Measurements from ENCODE around the gene IRS1. TPM values are rescaled to one million over a fixed set of nuclear protein-coding genes. Genes with fewer than 3 reads are reported as not detected.

IRS1 gene
- total RNA-seq, 1 donor from 2014 or later, result 12.6 TPM

DNA sequence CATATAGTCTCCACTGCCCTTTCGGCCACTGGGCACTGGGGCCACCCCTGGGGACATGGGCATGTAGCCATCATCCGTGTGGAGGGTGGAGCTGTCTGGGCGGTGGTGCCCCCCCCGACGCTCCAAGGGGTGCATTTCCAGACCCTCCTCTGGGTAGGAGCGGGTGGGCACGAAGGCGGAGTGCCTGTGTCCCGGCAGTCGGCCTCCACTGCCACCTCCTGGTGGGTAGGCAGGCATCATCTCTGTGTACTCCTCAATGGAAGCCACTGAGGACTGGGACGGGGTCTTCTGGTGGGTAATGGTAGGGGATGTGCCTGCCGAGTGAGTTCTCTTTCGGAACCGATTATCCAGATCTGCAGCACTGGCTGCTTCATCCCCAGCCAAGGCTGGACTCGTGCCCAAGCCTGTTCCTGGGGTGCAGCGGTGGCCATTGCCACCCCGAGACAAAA lies 2.8 kb downstream of the IRS1 start:
- DNase-seq (ENCODE audit: low read depth), result no peak
- Histone ChIP-seq H3K27me3 (ENCODE audit: control insufficient read depth, insufficient read depth, low read length) (no peaks in the 10 kb centered on the region), H3K36me3 (ENCODE audit: control insufficient read depth, insufficient read depth, low read length) (peaks cover 2% of the 10 kb centered on the region), H3K4me3 (ENCODE audit: low read depth, low read length) (no peak overlapping the region)
- TF ChIP-seq, protein P1, sequence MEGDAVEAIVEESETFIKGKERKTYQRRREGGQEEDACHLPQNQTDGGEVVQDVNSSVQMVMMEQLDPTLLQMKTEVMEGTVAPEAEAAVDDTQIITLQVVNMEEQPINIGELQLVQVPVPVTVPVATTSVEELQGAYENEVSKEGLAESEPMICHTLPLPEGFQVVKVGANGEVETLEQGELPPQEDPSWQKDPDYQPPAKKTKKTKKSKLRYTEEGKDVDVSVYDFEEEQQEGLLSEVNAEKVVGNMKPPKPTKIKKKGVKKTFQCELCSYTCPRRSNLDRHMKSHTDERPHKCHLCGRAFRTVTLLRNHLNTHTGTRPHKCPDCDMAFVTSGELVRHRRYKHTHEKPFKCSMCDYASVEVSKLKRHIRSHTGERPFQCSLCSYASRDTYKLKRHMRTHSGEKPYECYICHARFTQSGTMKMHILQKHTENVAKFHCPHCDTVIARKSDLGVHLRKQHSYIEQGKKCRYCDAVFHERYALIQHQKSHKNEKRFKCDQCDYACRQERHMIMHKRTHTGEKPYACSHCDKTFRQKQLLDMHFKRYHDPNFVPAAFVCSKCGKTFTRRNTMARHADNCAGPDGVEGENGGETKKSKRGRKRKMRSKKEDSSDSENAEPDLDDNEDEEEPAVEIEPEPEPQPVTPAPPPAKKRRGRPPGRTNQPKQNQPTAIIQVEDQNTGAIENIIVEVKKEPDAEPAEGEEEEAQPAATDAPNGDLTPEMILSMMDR (IDR thresholded peaks at IDR 0.05; ENCODE audit: insufficient read depth, low read length, poor library complexity, severe bottlenecking), result peak; percentile 16

DNA sequence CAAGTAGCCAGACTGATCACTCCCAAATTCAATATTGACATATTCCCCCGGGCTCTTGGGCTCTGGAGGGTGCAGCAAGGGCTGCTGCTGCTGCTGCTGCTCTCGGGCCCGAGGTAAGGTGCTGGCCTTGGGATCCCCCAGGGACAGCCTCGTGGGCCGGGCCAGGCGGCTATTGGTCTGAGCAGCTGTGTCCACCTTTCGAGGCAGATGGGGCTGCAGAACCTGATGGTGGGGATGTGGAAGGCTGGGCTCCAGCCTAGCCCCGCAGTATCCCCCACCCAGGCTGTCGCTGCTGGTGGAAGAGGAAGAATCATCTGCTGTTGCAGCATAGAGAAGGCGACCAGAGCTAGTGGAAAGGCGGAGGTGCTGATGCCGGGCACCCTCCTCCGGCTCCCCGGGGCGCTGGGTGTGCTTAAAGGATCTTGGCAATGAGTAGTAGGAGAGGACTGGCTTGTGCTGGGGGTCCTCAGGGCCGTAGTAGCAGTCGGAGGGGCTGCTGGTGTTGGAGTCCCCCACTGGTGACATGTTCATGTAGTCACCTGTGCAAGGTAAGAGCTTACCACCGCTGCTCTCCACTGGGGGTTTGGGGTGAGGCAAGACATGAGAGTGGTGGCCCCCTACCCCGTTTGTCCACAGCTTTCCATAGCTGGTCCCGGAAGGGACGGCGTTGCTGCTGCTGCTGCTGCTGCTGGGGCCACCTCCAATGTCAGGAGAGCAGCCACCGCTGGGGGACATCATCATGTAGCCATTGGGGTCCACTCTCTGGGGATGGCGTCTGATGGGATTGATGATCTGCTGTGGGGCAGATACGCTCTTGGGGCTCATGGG lies 3.4 kb downstream of the IRS1 start:
- DNase-seq (ENCODE audit: low read depth), result no peak

DNA sequence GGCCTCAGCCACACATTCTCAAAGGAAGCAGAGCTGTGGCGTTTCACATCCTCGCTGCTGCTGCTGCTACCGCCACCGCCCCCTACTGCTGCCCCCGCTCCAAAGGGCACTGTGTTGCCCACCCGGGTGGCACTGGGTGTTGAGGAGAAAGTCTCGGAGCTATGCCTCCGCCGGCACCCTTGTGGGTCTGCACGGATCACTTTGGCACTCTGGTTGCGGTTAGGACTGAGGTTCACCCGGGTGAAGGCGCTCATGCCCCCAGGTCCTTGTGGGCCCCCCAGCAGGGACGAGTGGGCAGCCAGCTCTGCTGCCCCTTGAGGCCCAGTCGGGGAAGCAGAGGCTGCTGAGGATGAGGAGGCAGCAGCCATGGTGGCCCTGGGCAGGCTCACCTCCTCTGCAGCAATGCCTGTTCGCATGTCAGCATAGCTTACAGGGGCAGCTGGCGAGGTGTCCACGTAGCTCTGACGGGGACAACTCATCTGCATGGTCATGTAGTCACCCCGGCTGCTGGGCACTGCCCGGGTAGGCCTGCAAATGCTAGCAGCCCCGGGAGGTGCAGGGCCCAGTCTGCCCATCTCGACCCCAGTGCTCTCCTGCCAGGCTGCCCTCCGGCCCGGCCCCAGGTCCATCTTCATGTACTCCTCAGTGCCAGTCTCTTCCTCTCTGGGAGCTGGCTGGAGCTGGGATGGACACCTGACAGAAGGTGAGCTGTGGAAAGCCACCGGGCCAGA lies 4.2 kb downstream of the IRS1 start:
- no peaks in the 10 kb centered on the region for H3K27me3 ChIP-seq (ENCODE audit: control insufficient read depth, insufficient read depth, low read length)
- H3K4me3 ChIP-seq (ENCODE audit: low read depth, low read length), result peak overlapping the region; percentile 36
- DNase-seq (ENCODE audit: low read depth), result no peak
- H3K36me3 ChIP-seq (ENCODE audit: control insufficient read depth, insufficient read depth, low read length), result peaks cover 2% of the 10 kb centered on the region
- TF ChIP-seq, protein P1 (IDR thresholded peaks at IDR 0.05; ENCODE audit: insufficient read depth, low read length, poor library complexity, severe bottlenecking), result no peak

More for the DNA sequence above, 3.4 kb downstream of the IRS1 start:
- Histone ChIP-seq H3K27me3 (ENCODE audit: control insufficient read depth, insufficient read depth, low read length) (no peaks in the 10 kb centered on the region), H3K4me3 (ENCODE audit: low read depth, low read length) (no peak overlapping the region), H3K36me3 (ENCODE audit: control insufficient read depth, insufficient read depth, low read length) (peaks cover 2% of the 10 kb centered on the region)
- TF ChIP-seq, protein P1 (IDR thresholded peaks at IDR 0.05; ENCODE audit: insufficient read depth, low read length, poor library complexity, severe bottlenecking), result no peak

DNA sequence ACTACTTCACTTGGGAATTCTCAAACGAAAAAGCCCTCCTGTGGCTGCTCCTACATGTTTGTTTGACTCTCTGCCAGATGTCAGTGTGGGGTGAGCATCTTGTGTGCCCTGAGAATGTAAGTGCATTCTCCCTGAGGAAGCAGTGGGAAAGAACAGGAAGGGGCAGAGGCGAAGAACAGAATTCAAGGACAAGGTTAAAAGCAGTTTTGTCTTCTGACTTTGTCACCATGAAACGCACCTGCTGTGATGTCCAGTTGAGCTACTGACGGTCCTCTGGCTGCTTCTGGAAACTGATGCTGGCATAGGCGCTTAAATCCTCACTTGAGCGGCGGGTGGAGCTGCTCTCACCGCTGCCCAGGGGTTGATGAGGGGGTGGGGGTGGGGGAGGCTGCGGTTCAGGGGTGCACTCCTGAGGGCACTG lies 4.9 kb downstream of the IRS1 start:
- TF ChIP-seq, protein P1 (IDR thresholded peaks at IDR 0.05; ENCODE audit: insufficient read depth, low read length, poor library complexity, severe bottlenecking), result no peak
- no peak for DNase-seq (ENCODE audit: low read depth)
- Histone ChIP-seq H3K36me3 (ENCODE audit: control insufficient read depth, insufficient read depth, low read length) (peaks cover 2% of the 10 kb centered on the region), H3K4me3 (ENCODE audit: low read depth, low read length) (peak overlapping the region; percentile 36), H3K27me3 (ENCODE audit: control insufficient read depth, insufficient read depth, low read length) (no peaks in the 10 kb centered on the region)

DNA sequence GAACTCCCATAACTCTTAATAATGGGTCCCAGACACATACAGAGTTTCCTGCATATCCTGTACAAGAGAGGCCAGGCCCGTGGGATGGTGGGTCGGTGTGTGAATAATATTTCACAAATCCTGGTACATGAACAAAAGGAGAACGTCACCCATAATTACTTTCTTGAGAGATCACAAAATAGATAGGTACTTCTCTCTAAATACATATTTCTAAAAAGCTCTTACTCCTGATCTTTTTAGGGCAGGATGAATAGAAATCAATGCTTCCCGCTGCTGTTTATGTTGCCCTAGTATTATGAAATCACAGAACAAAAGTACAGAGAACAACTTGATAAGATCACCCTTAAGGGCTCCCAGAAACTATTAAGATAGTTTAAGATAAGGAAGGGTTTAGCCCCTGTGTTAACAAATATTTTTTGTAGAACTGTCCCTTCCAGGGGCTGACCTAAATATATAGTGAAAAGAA lies 5.4 kb downstream of the IRS1 start:
- DNase-seq (ENCODE audit: low read depth), result no peak
- TF ChIP-seq, protein P1 (IDR thresholded peaks at IDR 0.05; ENCODE audit: insufficient read depth, low read length, poor library complexity, severe bottlenecking), result no peak

More for the DNA sequence above, 5.4 kb downstream of the IRS1 start:
- Histone ChIP-seq H3K4me3 (ENCODE audit: low read depth, low read length) (peak overlapping the region; percentile 36), H3K36me3 (ENCODE audit: control insufficient read depth, insufficient read depth, low read length) (peaks cover 2% of the 10 kb centered on the region), H3K27me3 (ENCODE audit: control insufficient read depth, insufficient read depth, low read length) (no peaks in the 10 kb centered on the region)

All from kidney epithelial cell (primary cell).